Esophagus muscularis mucosa (tissue), 4 donors: ENCODE data around the gene CRYAB. TPM values are rescaled to one million over a fixed set of nuclear protein-coding genes. Genes with fewer than 3 reads are reported as not detected.
A peak's percentile ranks its signal among the peaks of the same experiment; 100 is the strongest.

Experiments
- DNase-seq: peaks from one replicate; pipeline ENCODE4 v3.0.0-alpha.2; 2017; ENCODE audit errors: extremely low spot score
- H3K27ac ChIP-seq, 4 donors: fragments of 200-600 bp; sonication (generic); replicated peaks in 1 of 4; 1 replicate in 3 of 4; 2 replicates in 1 of 4; pipeline ENCODE4 v1.5.1; 2016 to 2019; ENCODE audit warnings: mild to moderate bottlenecking in 1 of 4
- H3K27me3 ChIP-seq, 4 donors: fragments of 200-600 bp; sonication (generic); one replicate each; pipeline versions ENCODE4 v1.5.1 to v1.6.0; 2016 to 2019
- H3K36me3 ChIP-seq, 4 donors: fragments of 200-600 bp; sonication (generic); one replicate each; pipeline ENCODE4 v1.5.1; 2016 to 2019
- H3K4me1 ChIP-seq, 4 donors: fragments of 200-600 bp; sonication (generic); one replicate each; pipeline ENCODE4 v1.5.1; 2016 to 2019
- H3K4me3 ChIP-seq, 4 donors: fragments of 200-600 bp; sonication (generic); 1 replicate in 2 of 4; 2 replicates in 2 of 4; pipeline ENCODE4 v1.5.1; 2016 to 2019; ENCODE audit warnings: mild to moderate bottlenecking in 4 of 4, moderate library complexity in 1 of 4
- H3K9me3 ChIP-seq, 4 donors: fragments of 200-600 bp; sonication (generic); 1 replicate in 3 of 4; 2 replicates in 1 of 4; pipeline ENCODE4 v1.5.1; 2016 to 2019
- EP300 ChIP-seq: sonication (generic); formaldehyde crosslinking; IDR thresholded peaks from one replicate; pipeline ENCODE4 v1.6.1; 2017; ENCODE audit warnings: antibody characterized with exemption
- POLR2A ChIP-seq: fragments of 450-650 bp; IDR thresholded peaks from one replicate; pipeline ENCODE4 v1.6.1; 2017; ENCODE audit warnings: antibody characterized with exemption, moderate library complexity, mild to moderate bottlenecking, low read depth
- POLR2AphosphoS5 ChIP-seq, 2 donors: sonication (generic); formaldehyde crosslinking; IDR thresholded peaks; one replicate each; pipeline ENCODE4 v1.6.1; 2017; ENCODE audit warnings: antibody characterized with exemption in 2 of 2
- WGBS: methylation state at CpG from one replicate; pipeline ENCODE4 v1.1.5; 2018; 5-methylcytosine and 5-hydroxymethylcytosine counted together
- intact Hi-C: fragments of 100-400 bp; cut with DNase I; formaldehyde crosslinking; loops from one replicate; pipeline ENCODE4 v1.15.1; 2023
- total RNA-seq, 4 donors: library from RNA; depleted of rRNA; stranded (reverse); fragments of >200 nt; gene quantifications; one replicate each; pipeline versions ENCODE4 v1.1.0 to v1.2.1, GENCODE V29; 2016
- TF ChIP-seq, protein P1 (sequence below), 3 experiments: fragments of 200-600 bp in 2 of 3; fragments of 450-650 bp in 1 of 3; sonication (generic) in 2 of 3; IDR thresholded peaks; one replicate each; pipeline ENCODE4 v1.5.1; 2017 to 2019; ENCODE audit warnings: antibody characterized with exemption in 3 of 3, mild to moderate bottlenecking in 2 of 3, moderate library complexity in 1 of 3

Gene CRYAB
- total RNA-seq, 4 donors from 2014 or later = 315 to 493 (median 382) TPM

DNA sequence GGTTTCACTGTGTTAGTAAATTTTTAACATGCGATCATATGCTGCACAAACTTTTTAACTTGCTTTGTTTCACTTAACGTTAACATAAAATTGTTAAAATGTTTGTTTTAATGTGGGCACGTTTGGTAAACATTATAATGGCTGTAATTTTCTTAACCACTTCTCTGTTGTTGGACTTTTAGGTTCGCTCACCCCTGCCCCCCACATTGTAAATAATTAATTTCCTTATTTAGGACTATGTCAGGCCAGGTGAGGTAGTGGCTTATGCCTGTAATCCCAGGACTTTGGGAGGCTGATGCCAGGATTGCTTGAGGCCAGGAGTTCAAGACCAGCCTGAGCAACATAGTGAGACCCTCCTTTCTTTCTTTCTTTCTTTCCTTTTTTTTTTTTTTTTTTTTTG, 18.9 kb upstream of the CRYAB start:
- DNase-seq = no peak
- H3K4me1 ChIP-seq = peaks cover 22 to 54% (median 46%) of the 10 kb centered on the region in 4 donors
- 86% methylated on average over 4 of the region's 4 CpGs for WGBS
- intact Hi-C loops = loop anchor here (2.0 kb wide), 1 partner anchor 52 kb away; no protein-coding TSS in a partner anchor
- no peak overlapping the region for H3K27ac ChIP-seq
- no peaks in the 10 kb centered on the region for H3K9me3 ChIP-seq
- no peak for TF ChIP-seq POLR2AphosphoS5 (IDR thresholded peaks at IDR 0.05)
- TF ChIP-seq, protein P1, sequence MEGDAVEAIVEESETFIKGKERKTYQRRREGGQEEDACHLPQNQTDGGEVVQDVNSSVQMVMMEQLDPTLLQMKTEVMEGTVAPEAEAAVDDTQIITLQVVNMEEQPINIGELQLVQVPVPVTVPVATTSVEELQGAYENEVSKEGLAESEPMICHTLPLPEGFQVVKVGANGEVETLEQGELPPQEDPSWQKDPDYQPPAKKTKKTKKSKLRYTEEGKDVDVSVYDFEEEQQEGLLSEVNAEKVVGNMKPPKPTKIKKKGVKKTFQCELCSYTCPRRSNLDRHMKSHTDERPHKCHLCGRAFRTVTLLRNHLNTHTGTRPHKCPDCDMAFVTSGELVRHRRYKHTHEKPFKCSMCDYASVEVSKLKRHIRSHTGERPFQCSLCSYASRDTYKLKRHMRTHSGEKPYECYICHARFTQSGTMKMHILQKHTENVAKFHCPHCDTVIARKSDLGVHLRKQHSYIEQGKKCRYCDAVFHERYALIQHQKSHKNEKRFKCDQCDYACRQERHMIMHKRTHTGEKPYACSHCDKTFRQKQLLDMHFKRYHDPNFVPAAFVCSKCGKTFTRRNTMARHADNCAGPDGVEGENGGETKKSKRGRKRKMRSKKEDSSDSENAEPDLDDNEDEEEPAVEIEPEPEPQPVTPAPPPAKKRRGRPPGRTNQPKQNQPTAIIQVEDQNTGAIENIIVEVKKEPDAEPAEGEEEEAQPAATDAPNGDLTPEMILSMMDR (IDR thresholded peaks at IDR 0.05) = no peak
- no peak for TF ChIP-seq EP300
- no peak for TF ChIP-seq POLR2A
- H3K4me3 ChIP-seq = no peak overlapping the region
- no peaks in the 10 kb centered on the region for H3K36me3 ChIP-seq
- H3K27me3 ChIP-seq = no peaks in the 10 kb centered on the region

DNA sequence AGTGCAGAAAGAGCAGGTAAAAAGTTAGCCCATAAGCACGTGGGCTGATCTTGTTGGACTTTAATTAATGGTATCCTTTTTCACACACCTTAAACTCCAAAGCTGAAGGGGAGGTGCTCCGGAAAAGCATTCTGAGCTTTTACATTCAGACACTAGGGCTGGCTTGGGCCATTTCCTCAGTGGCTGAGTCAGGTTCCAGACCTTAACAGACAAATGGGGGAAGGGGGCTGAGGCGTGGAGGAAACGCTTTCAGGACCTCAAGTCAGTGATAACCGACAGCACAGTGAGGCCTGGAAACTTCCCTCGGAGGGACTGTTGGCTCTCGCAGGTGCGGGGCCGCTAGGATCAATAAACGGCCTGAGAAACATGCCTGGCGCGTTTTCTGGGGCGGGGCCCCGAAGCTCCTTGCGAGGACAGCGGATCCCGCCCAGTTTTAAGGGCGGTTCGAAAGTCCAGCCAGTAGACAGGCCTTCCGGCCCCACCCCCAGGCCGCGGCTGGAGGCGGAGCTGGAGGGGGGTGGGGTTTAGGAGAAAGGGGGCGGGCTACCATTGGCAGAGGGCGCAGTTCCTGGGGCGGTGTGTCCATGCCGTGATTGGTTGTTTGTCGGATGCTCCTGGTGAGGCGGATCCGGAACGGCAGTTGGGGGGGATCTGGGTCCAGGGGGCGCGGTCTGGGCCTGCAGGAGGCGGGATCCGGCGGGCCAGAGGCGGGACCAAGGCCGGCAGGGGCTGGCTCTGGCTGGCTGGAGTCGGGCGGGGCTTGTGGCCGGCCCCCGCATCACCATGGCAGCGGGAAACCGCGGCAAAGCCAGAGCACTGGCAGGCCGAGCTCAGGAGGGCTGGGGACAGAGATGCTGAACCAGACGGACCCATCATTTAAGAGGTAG, 15.2 kb upstream of the CRYAB start:
- Histone ChIP-seq H3K4me3 (peak overlapping the region; percentile 45 to 59 (median 54)), H3K27me3 (no peaks in the 10 kb centered on the region), H3K36me3 (no peaks in the 10 kb centered on the region), H3K9me3 (no peaks in the 10 kb centered on the region), H3K4me1 (peaks cover 36 to 62% (median 61%) of the 10 kb centered on the region in 4 donors), H3K27ac (peak overlapping the region; percentile 87 to 93 (median 92))
- TF ChIP-seq, protein P1 (IDR thresholded peaks at IDR 0.05) = peak in 1 of 3 experiments; percentile 22
- TF ChIP-seq EP300 (no peak), POLR2A (peak; percentile 48), POLR2AphosphoS5 (IDR thresholded peaks at IDR 0.05) (peak; percentile 79 to 89)
- DNase-seq = peak; percentile 99
- intact Hi-C loops = no loop called here
- 1% methylated on average over 33 of the region's 47 CpGs for WGBS

DNA sequence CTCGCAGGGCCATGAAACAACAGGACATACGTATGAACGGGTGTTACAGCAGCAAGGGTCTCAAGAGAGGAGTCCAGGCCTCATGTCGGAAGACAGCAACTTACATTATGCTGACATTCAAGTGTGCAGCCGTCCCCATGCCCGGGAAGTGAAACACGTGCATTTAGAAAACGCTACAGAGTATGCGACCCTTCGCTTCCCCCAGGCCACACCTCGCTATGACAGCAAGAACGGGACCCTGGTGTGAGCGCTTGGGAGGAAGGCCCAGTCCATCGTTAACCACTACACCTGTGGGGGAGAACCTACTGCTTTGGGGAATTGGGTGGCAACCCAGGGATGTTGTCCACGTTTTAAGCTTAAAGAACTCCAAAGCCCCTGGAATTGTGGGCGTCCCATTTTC, 14.4 kb upstream of the CRYAB start:
- peak overlapping the region; percentile 87 to 93 (median 92) for H3K27ac ChIP-seq
- WGBS = 88% methylated on average over 16 of the region's 16 CpGs
- DNase-seq = no peak
- no peaks in the 10 kb centered on the region for H3K27me3 ChIP-seq
- intact Hi-C loops = no loop called here
- peaks cover 41 to 64% (median 56%) of the 10 kb centered on the region in 4 donors for H3K4me1 ChIP-seq
- H3K4me3 ChIP-seq = peak overlapping the region in 1 of 4 donors; percentile 55
- no peak for TF ChIP-seq EP300
- TF ChIP-seq POLR2AphosphoS5 (IDR thresholded peaks at IDR 0.05) = no peak
- TF ChIP-seq, protein P1 (IDR thresholded peaks at IDR 0.05) = no peak
- TF ChIP-seq POLR2A = no peak
- no peaks in the 10 kb centered on the region for H3K36me3 ChIP-seq
- no peaks in the 10 kb centered on the region for H3K9me3 ChIP-seq

DNA sequence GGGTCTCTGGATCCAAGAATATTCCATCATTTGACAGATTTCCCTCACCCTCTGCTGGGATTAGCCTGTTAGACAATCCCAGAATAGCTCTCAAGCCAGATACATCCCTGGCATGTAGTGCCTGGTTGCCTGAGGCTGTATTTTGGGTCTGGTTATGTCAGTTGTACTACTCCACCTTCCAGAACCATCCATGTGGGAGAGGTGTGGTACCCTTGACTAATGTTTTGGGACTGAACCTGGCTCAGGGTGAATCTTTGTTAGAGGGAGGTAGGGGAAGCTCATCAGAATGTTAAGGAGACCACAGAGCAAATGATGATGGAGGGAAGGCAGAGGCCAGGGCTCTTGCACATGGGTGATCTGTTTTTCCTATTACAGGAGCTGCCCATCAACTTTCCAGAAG, 12.4 kb upstream of the CRYAB start:
- no peaks in the 10 kb centered on the region for H3K36me3 ChIP-seq
- H3K4me3 ChIP-seq = peak overlapping the region in 3 of 4 donors; percentile 12 to 29 (median 21)
- H3K4me1 ChIP-seq = peaks cover 45 to 66% (median 58%) of the 10 kb centered on the region in 4 donors
- TF ChIP-seq POLR2A (no peak), POLR2AphosphoS5 (IDR thresholded peaks at IDR 0.05) (no peak), EP300 (no peak)
- TF ChIP-seq, protein P1 (IDR thresholded peaks at IDR 0.05) = no peak
- intact Hi-C loops = no loop called here
- peak; percentile 80 for DNase-seq
- no peaks in the 10 kb centered on the region for H3K9me3 ChIP-seq
- no peaks in the 10 kb centered on the region for H3K27me3 ChIP-seq
- H3K27ac ChIP-seq = peak overlapping the region; percentile 87 to 93 (median 92)
